OCI-LY1 (cell line): ENCODE results near the gene METTL2B.
"Not testable (repeated sequence)": the region's sequence is repeated elsewhere in the genome, so short reads cannot be mapped to it uniquely, and the experiment has no call there.

Experiments
- H2AFZ ChIP-seq: fragments of 200-600 bp; sonication (generic), shearing (Covaris generic); 2 replicates; pipeline ENCODE4 v1.6.0; 2014; ENCODE audit warnings: antibody characterized with exemption, mild to moderate bottlenecking, low read length
- H3F3A ChIP-seq: fragments of 200-600 bp; sonication (generic), shearing (Covaris generic); 2 replicates; pipeline ENCODE4 v1.6.0; 2014; ENCODE audit warnings: mild to moderate bottlenecking, antibody characterized with exemption, low read length, moderate library complexity; ENCODE audit not compliant: insufficient read depth
- H3K27ac ChIP-seq: fragments of 200-600 bp; sonication (generic); 2 replicates; pipeline ENCODE4 v1.5.1; 2014; ENCODE audit warnings: low read length, mixed run types, mild to moderate bottlenecking, low read depth; ENCODE audit not compliant: poor library complexity, severe bottlenecking
- H3K27me3 ChIP-seq: fragments of 200-600 bp; sonication (generic); 2 replicates; pipeline ENCODE4 v1.6.0; 2014; ENCODE audit warnings: antibody characterized with exemption, mild to moderate bottlenecking, low read length, moderate library complexity; ENCODE audit not compliant: insufficient read depth
- H3K36me3 ChIP-seq: fragments of 200-600 bp; sonication (generic); 2 replicates; pipeline ENCODE4 v1.6.1; 2014; ENCODE audit warnings: mild to moderate bottlenecking, antibody characterized with exemption, low read length, moderate library complexity, mixed read lengths; ENCODE audit not compliant: insufficient read depth
- H3K4me1 ChIP-seq: fragments of 200-600 bp; sonication (generic); 2 replicates; pipeline ENCODE4 v1.5.1; 2014; ENCODE audit warnings: mild to moderate bottlenecking, low read length, moderate library complexity; ENCODE audit not compliant: insufficient read depth, severe bottlenecking
- H3K4me2 ChIP-seq: fragments of 200-600 bp; sonication (generic), shearing (Covaris generic); 2 replicates; pipeline ENCODE4 v1.6.1; 2014; ENCODE audit warnings: low read length
- H3K4me3 ChIP-seq: fragments of 200-600 bp; sonication (generic); 2 replicates; pipeline ENCODE4 v1.5.1; 2014; ENCODE audit warnings: low read length, low read depth, mild to moderate bottlenecking, mixed read lengths; ENCODE audit not compliant: poor library complexity, severe bottlenecking
- H3K79me2 ChIP-seq: fragments of 200-600 bp; shearing (Covaris generic); 2 replicates; pipeline ENCODE4 v1.6.1; 2016; ENCODE audit warnings: mixed run types, low read length, mixed read lengths; ENCODE audit not compliant: insufficient read depth
- H3K9ac ChIP-seq: fragments of 200-600 bp; sonication (generic), shearing (Covaris generic); 2 replicates; pipeline ENCODE4 v1.6.1; 2014; ENCODE audit warnings: mild to moderate bottlenecking, low read length, mixed read lengths
- H3K9me2 ChIP-seq: fragments of 200-600 bp; sonication (generic), shearing (Covaris generic); 2 replicates; pipeline ENCODE4 v1.6.1; 2014; ENCODE audit warnings: low read depth, mild to moderate bottlenecking, low read length, mixed read lengths
- H3K9me3 ChIP-seq: fragments of 200-600 bp; shearing (Covaris generic); 2 replicates; pipeline ENCODE4 v1.6.1; 2014; ENCODE audit warnings: low read length, mixed read lengths
- H4K20me1 ChIP-seq: fragments of 200-600 bp; sonication (generic), shearing (Covaris generic); 2 replicates; pipeline ENCODE4 v1.6.0; 2016; ENCODE audit warnings: mild to moderate bottlenecking, low read length; ENCODE audit not compliant: insufficient read depth

METTL2B gene

DNA sequence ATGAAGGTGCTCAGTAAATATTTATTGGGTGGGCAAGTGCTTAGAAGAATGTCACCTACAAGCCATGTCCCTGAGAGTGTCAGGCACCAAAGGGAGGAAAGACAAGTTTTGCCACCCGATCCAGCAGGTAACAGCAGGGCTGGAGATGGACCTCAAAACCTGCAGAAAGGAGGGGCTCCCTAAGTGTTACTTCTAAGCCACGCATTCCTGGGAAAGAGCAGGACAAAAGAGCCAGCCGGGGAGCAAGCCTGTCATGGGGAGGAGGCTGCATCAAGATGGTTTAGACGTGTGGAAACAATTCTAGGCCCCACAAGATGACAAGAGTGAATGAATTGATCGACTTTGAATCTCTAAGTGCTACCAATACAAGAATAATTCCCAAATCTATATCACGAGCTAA is 38.7 kb downstream of the METTL2B start:
- not testable (repeated sequence) for H3K9me3 ChIP-seq, H3K9ac ChIP-seq, H3F3A ChIP-seq, H3K27ac ChIP-seq, H3K27me3 ChIP-seq, H3K4me2 ChIP-seq, H2AFZ ChIP-seq, H4K20me1 ChIP-seq, H3K36me3 ChIP-seq, H3K4me3 ChIP-seq, H3K79me2 ChIP-seq, H3K9me2 ChIP-seq
- peaks cover 22% of the 10 kb centered on the region for H3K4me1 ChIP-seq

DNA sequence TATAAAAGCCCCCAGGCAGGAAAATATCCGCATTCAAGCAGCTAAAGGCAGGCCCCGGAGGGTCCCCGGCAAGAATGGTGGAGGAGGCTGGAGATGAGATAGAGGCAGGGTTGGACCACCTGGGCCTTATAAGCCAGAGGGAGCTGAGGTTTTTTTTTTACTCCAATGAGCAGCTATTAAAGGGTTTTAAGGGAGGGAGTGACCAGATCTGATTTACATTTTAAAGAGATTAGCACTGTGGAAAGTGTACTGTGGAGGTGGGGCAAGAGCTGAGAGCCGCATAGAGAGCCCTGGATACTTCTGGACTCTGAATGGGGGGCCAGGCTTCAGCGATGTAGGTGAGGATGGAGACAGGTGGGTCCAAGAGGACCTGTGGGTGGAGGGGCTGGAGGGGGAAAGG is 40.5 kb downstream of the METTL2B start:
- H3K4me1 ChIP-seq: peaks cover 11% of the 10 kb centered on the region
- not testable (repeated sequence) for H3K79me2 ChIP-seq, H3K9ac ChIP-seq, H3K36me3 ChIP-seq, H4K20me1 ChIP-seq, H3K4me3 ChIP-seq, H3K27me3 ChIP-seq, H2AFZ ChIP-seq, H3K4me2 ChIP-seq, H3K27ac ChIP-seq, H3K9me2 ChIP-seq, H3K9me3 ChIP-seq, H3F3A ChIP-seq

DNA sequence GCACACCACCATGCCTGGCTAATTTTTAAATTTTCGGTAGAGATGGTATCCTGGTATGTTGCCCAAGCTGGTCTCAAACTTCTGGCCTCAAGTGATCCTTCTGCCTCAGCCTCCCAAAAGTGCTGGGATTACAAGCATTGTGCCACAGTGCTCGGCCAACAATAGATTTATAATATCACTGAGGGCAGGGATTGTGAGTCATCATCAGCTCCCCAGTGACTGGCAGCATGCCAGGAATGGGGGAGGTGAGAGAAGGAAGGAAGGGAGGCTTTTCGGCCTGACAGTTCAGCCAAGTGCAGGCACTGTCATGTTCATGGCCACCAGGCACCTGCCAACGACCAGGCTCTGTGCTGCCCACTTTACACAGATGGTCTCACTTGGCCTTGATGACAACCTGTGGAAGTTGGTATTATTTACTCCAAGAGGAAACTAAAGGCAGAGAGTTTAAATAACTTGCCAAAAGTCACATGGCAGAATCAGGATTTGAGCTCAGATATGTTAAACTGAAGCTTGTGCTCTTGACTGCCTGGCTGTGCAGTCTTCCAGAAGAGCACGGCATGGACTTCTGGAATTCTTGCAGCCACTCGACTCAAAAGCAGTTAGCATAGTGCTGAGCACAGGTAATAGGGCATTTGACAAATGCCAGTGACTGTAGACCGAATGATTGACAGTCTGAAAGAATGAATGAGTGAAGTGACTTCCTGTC is 46.8 kb downstream of the METTL2B start:
- not testable (repeated sequence) for H4K20me1 ChIP-seq, H3F3A ChIP-seq, H3K9me2 ChIP-seq, H3K4me3 ChIP-seq, H2AFZ ChIP-seq, H3K27me3 ChIP-seq, H3K9me3 ChIP-seq, H3K79me2 ChIP-seq, H3K36me3 ChIP-seq
- H3K4me1 ChIP-seq: peaks cover 43% of the 10 kb centered on the region
- H3K4me2 ChIP-seq: peak overlapping the region; percentile 31; the same call in 1 of the 2 replicates
- peak overlapping the region; percentile 84 for H3K27ac ChIP-seq
- peak overlapping the region; percentile 14; the same call in 1 of the 2 replicates for H3K9ac ChIP-seq

DNA sequence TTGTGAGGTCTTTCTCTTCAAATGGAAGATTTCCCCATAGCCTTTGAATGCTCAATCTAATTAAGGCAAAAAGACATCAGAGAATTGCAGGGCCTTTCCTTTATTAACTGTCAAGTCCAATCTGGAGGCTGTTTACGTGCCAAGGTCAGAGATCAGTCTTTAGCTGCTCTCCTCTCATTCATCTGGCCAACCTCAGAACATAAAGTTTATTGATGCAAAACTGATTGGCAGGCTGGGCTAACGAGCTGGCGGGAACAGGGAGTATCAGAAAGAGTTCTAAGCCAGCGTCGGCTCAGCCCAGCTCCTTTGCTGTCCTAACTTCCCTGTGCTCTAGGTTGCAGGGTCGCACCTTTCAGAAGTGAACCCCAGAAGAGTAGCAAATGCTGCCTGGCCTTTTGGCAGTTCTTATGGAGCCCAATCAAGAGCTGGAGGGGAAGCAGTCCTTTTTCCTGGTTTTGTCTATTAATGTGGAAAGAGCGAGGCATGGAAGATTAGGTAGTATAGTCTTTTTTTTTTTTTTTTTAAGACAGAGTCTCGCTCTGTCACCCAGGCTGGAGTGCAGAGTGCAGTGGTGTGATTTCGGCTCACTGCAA is 47.5 kb downstream of the METTL2B start:
- not testable (repeated sequence) for H3K4me3 ChIP-seq, H3K9me2 ChIP-seq, H4K20me1 ChIP-seq, H3K9me3 ChIP-seq, H3K9ac ChIP-seq, H2AFZ ChIP-seq, H3K36me3 ChIP-seq, H3F3A ChIP-seq, H3K27me3 ChIP-seq, H3K79me2 ChIP-seq
- H3K4me2 ChIP-seq: peak overlapping the region; percentile 31; the same call in 1 of the 2 replicates
- H3K4me1 ChIP-seq: peaks cover 43% of the 10 kb centered on the region
- peak overlapping the region; percentile 84 for H3K27ac ChIP-seq

DNA sequence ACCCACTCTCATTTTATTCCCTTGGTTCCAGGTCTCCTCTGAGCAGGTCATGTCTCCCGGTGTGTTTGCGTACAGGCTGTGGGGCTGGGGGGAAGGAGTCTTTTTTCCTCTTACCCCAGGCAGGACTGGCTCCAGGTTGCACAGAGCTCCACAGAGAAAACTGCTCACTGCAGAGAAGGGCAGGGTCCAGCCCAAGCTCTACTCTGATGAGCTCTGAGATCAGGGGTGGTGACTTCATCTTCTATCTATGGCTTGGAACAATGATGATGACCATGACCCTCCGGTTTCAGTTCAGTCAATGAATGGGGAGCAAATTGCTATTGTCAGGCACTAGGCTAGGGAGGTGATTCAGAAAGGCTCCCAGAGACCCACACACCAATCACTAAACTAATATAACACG is 49.0 kb downstream of the METTL2B start:
- peaks cover 53% of the 10 kb centered on the region for H3K4me1 ChIP-seq
- H3K27ac ChIP-seq: peak overlapping the region; percentile 84
- H3K36me3 ChIP-seq, H3K4me3 ChIP-seq, H3F3A ChIP-seq, H3K9me2 ChIP-seq, H3K79me2 ChIP-seq, H3K9me3 ChIP-seq, H3K4me2 ChIP-seq, H4K20me1 ChIP-seq, H3K27me3 ChIP-seq, H3K9ac ChIP-seq, H2AFZ ChIP-seq: not testable (repeated sequence)

DNA sequence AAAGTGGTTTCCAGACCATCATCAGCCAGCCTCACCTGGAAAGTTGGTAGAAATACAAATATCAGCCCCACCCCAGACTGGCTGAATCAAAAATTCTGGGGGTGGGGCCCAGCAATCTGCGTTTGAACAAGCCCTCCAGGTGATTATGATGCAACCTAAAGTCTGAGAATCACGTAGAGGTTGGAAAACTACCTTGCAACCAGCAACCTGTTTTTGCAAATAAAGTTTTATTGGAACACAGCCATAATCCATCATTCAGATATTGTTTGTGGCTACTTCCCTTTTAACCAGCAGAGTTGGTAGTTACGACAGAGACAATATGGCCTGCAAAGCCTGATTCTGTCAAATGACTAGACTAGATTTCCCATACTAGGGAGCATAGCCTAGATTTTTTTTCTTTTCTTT is 49.5 kb downstream of the METTL2B start:
- H3F3A ChIP-seq, H4K20me1 ChIP-seq, H3K4me3 ChIP-seq, H3K36me3 ChIP-seq, H2AFZ ChIP-seq, H3K9me2 ChIP-seq, H3K9me3 ChIP-seq, H3K79me2 ChIP-seq, H3K27me3 ChIP-seq, H3K9ac ChIP-seq: not testable (repeated sequence)
- peak overlapping the region; percentile 84 for H3K27ac ChIP-seq
- peak overlapping the region; percentile 19; the same call in 1 of the 2 replicates for H3K4me2 ChIP-seq
- H3K4me1 ChIP-seq: peaks cover 53% of the 10 kb centered on the region

DNA sequence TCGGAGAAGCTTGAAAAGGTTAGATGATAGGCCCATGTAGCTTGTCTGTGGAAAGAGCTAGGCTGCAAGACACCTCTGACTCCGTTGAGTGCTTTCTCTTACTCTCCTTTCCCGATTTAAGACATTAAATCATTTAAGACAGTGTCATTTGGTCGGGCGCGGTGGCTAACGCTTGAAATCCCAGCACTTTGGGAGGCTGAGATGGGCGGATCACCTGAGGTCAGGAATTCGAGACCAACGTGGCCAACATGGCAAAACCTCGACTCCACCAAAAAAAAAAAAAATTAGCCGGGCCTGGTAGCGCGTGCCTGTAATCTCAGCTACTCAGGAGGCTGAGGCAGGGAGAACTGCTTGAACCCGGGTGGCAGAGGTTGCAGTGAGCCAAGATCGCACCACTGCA is 52.6 kb downstream of the METTL2B start:
- not testable (repeated sequence) for H3K4me2 ChIP-seq, H3K36me3 ChIP-seq
- H3K4me1 ChIP-seq: peaks cover 52% of the 10 kb centered on the region

More for the DNA sequence above, 52.6 kb downstream of the METTL2B start:
- not testable (repeated sequence) for H3K4me3 ChIP-seq, H3K27me3 ChIP-seq, H3K9me3 ChIP-seq, H3K9ac ChIP-seq, H4K20me1 ChIP-seq, H2AFZ ChIP-seq, H3K9me2 ChIP-seq, H3F3A ChIP-seq
- Histone ChIP-seq H3K27ac (peak overlapping the region; percentile 90), H3K79me2 (peaks cover 21% of the 10 kb centered on the region)
